Neural cell (in vitro differentiated cells): ENCODE data around the gene BACE1-AS. TPM values are rescaled to one million over a fixed set of nuclear protein-coding genes. Genes with fewer than 3 reads are reported as not detected.

Experiments used
- H2AFZ ChIP-seq: fragments of 200-600, 300-800 bp; sonication (generic), shearing (Covaris generic); 2 replicates; pipeline ENCODE4 v1.6.0; 2014; ENCODE audit warnings: low read depth, mild to moderate bottlenecking, antibody characterized with exemption, low read length, moderate library complexity
- H3F3A ChIP-seq: fragments of 200-600 bp; shearing (Covaris generic); 2 replicates; pipeline ENCODE4 v1.6.1; 2016; ENCODE audit warnings: mild to moderate bottlenecking, moderate library complexity, mixed read lengths, antibody characterized with exemption, low read length; ENCODE audit not compliant: insufficient read depth, poor library complexity, severe bottlenecking
- H3K27ac ChIP-seq: fragments of 200-600, 300-800 bp; sonication (generic), shearing (Covaris generic); 2 replicates; pipeline ENCODE4 v1.5.1; 2014; ENCODE audit warnings: mild to moderate bottlenecking, low read length, moderate library complexity
- H3K27me3 ChIP-seq: fragments of 300-800, 200-600 bp; sonication (generic), shearing (Covaris generic); 2 replicates; pipeline ENCODE4 v1.6.0; 2014; ENCODE audit warnings: mild to moderate bottlenecking, low read depth, low read length, moderate library complexity; ENCODE audit not compliant: insufficient read depth
- H3K36me3 ChIP-seq: fragments of 300-800, 200-600 bp; sonication (generic), shearing (Covaris generic); 2 replicates; pipeline ENCODE4 v1.5.1; 2014; ENCODE audit warnings: mild to moderate bottlenecking, antibody characterized with exemption, low read length, moderate library complexity; ENCODE audit not compliant: insufficient read depth
- H3K4me2 ChIP-seq: fragments of 300-800, 200-600 bp; sonication (generic), shearing (Covaris generic); 2 replicates; pipeline ENCODE4 v1.6.0; 2014; ENCODE audit warnings: mild to moderate bottlenecking, low read length
- H3K4me3 ChIP-seq: fragments of 300-800, 200-600 bp; sonication (generic), shearing (Covaris generic); 2 replicates; pipeline ENCODE4 v1.5.1; 2014; ENCODE audit warnings: mild to moderate bottlenecking, low read length, moderate library complexity
- H3K79me2 ChIP-seq: fragments of 200-600 bp; shearing (Covaris generic); replicated peaks from 2 replicates; pipeline ENCODE4 v1.6.0; 2014; ENCODE audit warnings: mild to moderate bottlenecking, low read length, moderate library complexity; ENCODE audit not compliant: insufficient read depth
- H3K9ac ChIP-seq: fragments of 300-800, 200-600 bp; sonication (generic), shearing (Covaris generic); 2 replicates; pipeline ENCODE4 v1.6.1; 2016; ENCODE audit warnings: mild to moderate bottlenecking, low read length, mixed read lengths
- H3K9me2 ChIP-seq: fragments of 200-600 bp; shearing (Covaris generic); 2 replicates; pipeline ENCODE4 v1.6.1; 2016; ENCODE audit warnings: mild to moderate bottlenecking, low read length, mixed read lengths; ENCODE audit not compliant: insufficient read depth
- H3K9me3 ChIP-seq: fragments of 200-600, 300-800 bp; sonication (generic), shearing (Covaris generic); 2 replicates; pipeline ENCODE4 v1.6.1; 2016; ENCODE audit warnings: mild to moderate bottlenecking, mixed run types, low read length, moderate library complexity, mixed read lengths
- H4K20me1 ChIP-seq: fragments of 200-600 bp; shearing (Covaris generic); 2 replicates; pipeline ENCODE4 v1.6.1; 2016; ENCODE audit warnings: mild to moderate bottlenecking, mixed run types; ENCODE audit not compliant: insufficient read depth
- CTCF ChIP-seq: fragments of 450-650 bp; IDR thresholded peaks from 2 replicates; pipeline ENCODE4 v1.5.1; 2014; ENCODE audit warnings: antibody characterized with exemption, mild to moderate bottlenecking, moderate library complexity; ENCODE audit not compliant: poor library complexity, severe bottlenecking
- EP300 ChIP-seq: fragments of 450-650 bp; conservative IDR thresholded peaks from 2 replicates; pipeline ENCODE4 v1.6.1; 2014; ENCODE audit warnings: antibody characterized with exemption, mild to moderate bottlenecking, moderate library complexity; ENCODE audit not compliant: poor library complexity, severe bottlenecking
- EZH2 ChIP-seq: fragments of 200-600, 300-800 bp; shearing (Covaris generic), sonication (generic); IDR thresholded peaks from 2 replicates; pipeline ENCODE4 v1.6.1; 2014; ENCODE audit warnings: antibody characterized with exemption, low read length, borderline replicate concordance, mild to moderate bottlenecking; ENCODE audit not compliant: insufficient read depth, poor library complexity, severe bottlenecking
- MXI1 ChIP-seq: fragments of 450-650 bp; conservative IDR thresholded peaks from 2 replicates; pipeline ENCODE4 v1.6.1; 2014; ENCODE audit warnings: antibody characterized with exemption, mild to moderate bottlenecking; ENCODE audit not compliant: poor library complexity, severe bottlenecking
- POLR2AphosphoS5 ChIP-seq: IDR thresholded peaks from 2 replicates; pipeline ENCODE4 v1.6.1; 2012
- RAD21 ChIP-seq: fragments of 450-650 bp; conservative IDR thresholded peaks from 2 replicates; pipeline ENCODE4 v1.6.1; 2014; ENCODE audit warnings: antibody characterized with exemption, mild to moderate bottlenecking, moderate library complexity
- SMC3 ChIP-seq: fragments of 450-650 bp; conservative IDR thresholded peaks from 2 replicates; pipeline ENCODE4 v1.6.1; 2014; ENCODE audit warnings: antibody characterized with exemption, mild to moderate bottlenecking, moderate library complexity; ENCODE audit not compliant: poor library complexity
- TAF1 ChIP-seq: IDR thresholded peaks from 2 replicates; pipeline ENCODE4 v1.6.1; 2012; ENCODE audit warnings: low read depth
- polyA plus RNA-seq: library from polyadenylated mRNA; depleted of rRNA; stranded (reverse); fragments of >200 nt; gene quantifications from 2 replicates; pipeline ENCODE4 v1.2.3, GENCODE V29; 2014
- TF ChIP-seq, protein P1 (sequence below): IDR thresholded peaks from 2 replicates; pipeline ENCODE4 v1.6.1; 2012; ENCODE audit warnings: borderline replicate concordance

BACE1-AS gene
- polyA plus RNA-seq, 1 donor from 2014 or later, result 3.8 TPM

- TF ChIP-seq, protein P1, sequence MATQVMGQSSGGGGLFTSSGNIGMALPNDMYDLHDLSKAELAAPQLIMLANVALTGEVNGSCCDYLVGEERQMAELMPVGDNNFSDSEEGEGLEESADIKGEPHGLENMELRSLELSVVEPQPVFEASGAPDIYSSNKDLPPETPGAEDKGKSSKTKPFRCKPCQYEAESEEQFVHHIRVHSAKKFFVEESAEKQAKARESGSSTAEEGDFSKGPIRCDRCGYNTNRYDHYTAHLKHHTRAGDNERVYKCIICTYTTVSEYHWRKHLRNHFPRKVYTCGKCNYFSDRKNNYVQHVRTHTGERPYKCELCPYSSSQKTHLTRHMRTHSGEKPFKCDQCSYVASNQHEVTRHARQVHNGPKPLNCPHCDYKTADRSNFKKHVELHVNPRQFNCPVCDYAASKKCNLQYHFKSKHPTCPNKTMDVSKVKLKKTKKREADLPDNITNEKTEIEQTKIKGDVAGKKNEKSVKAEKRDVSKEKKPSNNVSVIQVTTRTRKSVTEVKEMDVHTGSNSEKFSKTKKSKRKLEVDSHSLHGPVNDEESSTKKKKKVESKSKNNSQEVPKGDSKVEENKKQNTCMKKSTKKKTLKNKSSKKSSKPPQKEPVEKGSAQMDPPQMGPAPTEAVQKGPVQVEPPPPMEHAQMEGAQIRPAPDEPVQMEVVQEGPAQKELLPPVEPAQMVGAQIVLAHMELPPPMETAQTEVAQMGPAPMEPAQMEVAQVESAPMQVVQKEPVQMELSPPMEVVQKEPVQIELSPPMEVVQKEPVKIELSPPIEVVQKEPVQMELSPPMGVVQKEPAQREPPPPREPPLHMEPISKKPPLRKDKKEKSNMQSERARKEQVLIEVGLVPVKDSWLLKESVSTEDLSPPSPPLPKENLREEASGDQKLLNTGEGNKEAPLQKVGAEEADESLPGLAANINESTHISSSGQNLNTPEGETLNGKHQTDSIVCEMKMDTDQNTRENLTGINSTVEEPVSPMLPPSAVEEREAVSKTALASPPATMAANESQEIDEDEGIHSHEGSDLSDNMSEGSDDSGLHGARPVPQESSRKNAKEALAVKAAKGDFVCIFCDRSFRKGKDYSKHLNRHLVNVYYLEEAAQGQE, result no peak
- TF ChIP-seq MXI1 (no peak), EZH2 (no peak), TAF1 (no peak), SMC3 (no peak), RAD21 (no peak)
- Histone ChIP-seq H3K9ac (no peak overlapping the region), H2AFZ (no peak overlapping the region), H3K4me2 (no peak overlapping the region), H3K9me2 (no peaks in the 10 kb centered on the region), H3K27me3 (no peaks in the 10 kb centered on the region), H4K20me1 (no peaks in the 10 kb centered on the region), H3K36me3 (peaks cover 3% of the 10 kb centered on the region), H3F3A (no peaks in the 10 kb centered on the region), H3K27ac (no peak overlapping the region), H3K4me3 (no peak overlapping the region), H3K9me3 (no peaks in the 10 kb centered on the region), H3K79me2 (no peaks in the 10 kb centered on the region)
Measured at GRCh38 chr11:117279711-117280376, 11.3 kb upstream of the BACE1-AS start.

DNA sequence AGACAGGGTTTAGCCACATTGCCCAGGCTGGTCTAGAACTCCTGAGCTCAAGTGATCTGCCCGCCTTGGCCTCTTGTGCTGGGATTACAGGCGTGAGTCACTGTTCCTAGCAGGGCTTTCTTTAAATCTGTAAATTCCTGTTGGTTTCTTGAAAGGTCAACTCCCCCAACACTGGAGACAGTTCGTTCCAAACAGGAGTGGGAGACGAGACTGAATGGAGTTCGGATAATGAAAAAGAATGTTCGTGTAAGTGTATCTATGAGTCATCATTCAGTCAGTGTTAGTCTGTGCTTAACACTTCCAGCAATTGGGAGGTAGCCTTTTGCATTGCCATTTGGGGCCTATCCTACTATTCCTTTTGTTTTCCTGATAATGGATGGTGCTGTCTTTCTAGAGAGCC, 10.0 kb upstream of the BACE1-AS start:
- Histone ChIP-seq H3K79me2 (no peaks in the 10 kb centered on the region), H2AFZ (no peak overlapping the region), H4K20me1 (no peaks in the 10 kb centered on the region), H3K9me3 (no peaks in the 10 kb centered on the region), H3K4me3 (no peak overlapping the region), H3K9ac (no peak overlapping the region), H3K36me3 (peaks cover 3% of the 10 kb centered on the region), H3F3A (no peaks in the 10 kb centered on the region), H3K27me3 (no peaks in the 10 kb centered on the region), H3K9me2 (no peaks in the 10 kb centered on the region), H3K4me2 (no peak overlapping the region), H3K27ac (no peak overlapping the region)
- TF ChIP-seq CTCF, result no peak

GRCh38 chr11:117281869-117282268, 9.3 kb upstream of the BACE1-AS start:
- Histone ChIP-seq H3K9me3 (no peaks in the 10 kb centered on the region), H3K27ac (no peak overlapping the region), H4K20me1 (no peaks in the 10 kb centered on the region), H3K9me2 (no peaks in the 10 kb centered on the region), H2AFZ (no peak overlapping the region), H3K4me2 (no peak overlapping the region), H3K79me2 (no peaks in the 10 kb centered on the region), H3K9ac (no peak overlapping the region), H3K36me3 (peaks cover 3% of the 10 kb centered on the region), H3F3A (no peaks in the 10 kb centered on the region), H3K27me3 (no peaks in the 10 kb centered on the region), H3K4me3 (no peak overlapping the region)
- TF ChIP-seq RAD21, result no peak
- TF ChIP-seq SMC3, result no peak
- no peak for TF ChIP-seq EP300
- TF ChIP-seq, protein P1, result no peak
- TF ChIP-seq EZH2, result no peak
- no peak for TF ChIP-seq POLR2AphosphoS5
- no peak for TF ChIP-seq MXI1
